ENCODE measurements around the gene PAK1.
"Not testable (repeated sequence)": the region's sequence is repeated elsewhere in the genome, so short reads cannot be mapped to it uniquely, and the experiment has no call there.

Gene PAK1

GRCh38 chr11:77395460-77396173 lies 78.3 kb downstream of the PAK1 start:
- Mint-ChIP-seq H3K9me3 (no peaks in the 10 kb centered on the region), H3K4me3 (no peak overlapping the region), H3K27me3 (no peaks in the 10 kb centered on the region), H3K27ac (no peak overlapping the region), H3K36me3 (ENCODE audit: low read depth) (peaks cover 18% of the 10 kb centered on the region), H3K4me1 (ENCODE audit: low read depth) (peaks cover 3% of the 10 kb centered on the region)
- no peak for DNase-seq

GRCh38 chr11:77392842-77393241 lies 81.1 kb downstream of the PAK1 start:
- Mint-ChIP-seq H3K36me3 (ENCODE audit: low read depth) (peaks cover 24% of the 10 kb centered on the region), H3K4me3 (no peak overlapping the region), H3K4me1 (ENCODE audit: low read depth) (no peaks in the 10 kb centered on the region), H3K27me3 (no peaks in the 10 kb centered on the region), H3K27ac (no peak overlapping the region), H3K9me3 (no peaks in the 10 kb centered on the region)
- DNase-seq = no peak

- Mint-ChIP-seq H3K36me3 (ENCODE audit: low read depth) (peaks cover 29% of the 10 kb centered on the region), H3K9me3 (no peaks in the 10 kb centered on the region), H3K4me1 (ENCODE audit: low read depth) (no peaks in the 10 kb centered on the region), H3K27me3 (no peaks in the 10 kb centered on the region), H3K27ac (no peak overlapping the region), H3K4me3 (no peak overlapping the region)
- DNase-seq = no peak
Observed at GRCh38 chr11:77387701-77388100, 86.2 kb downstream of the PAK1 start.

DNA sequence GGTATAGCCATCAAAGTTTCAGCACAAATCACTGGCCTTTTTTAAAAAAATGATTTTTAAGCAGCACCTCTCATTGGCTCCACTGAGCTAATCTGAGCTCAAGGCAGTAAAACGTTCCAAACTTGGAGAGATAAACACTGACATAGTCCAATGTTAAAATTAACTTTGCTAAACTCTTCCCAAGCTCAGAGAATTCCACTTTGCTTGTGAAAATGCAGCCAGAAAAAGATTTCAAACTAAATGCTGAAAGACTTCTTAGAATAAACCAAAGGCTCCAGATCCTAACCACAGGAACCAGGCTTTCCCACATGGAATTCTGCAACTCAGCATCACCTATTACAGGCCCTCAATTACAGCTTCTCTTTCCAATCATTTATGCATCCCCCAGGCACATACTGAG lies 87.7 kb downstream of the PAK1 start:
- Mint-ChIP-seq H3K27me3 (no peaks in the 10 kb centered on the region), H3K4me3 (no peak overlapping the region), H3K9me3 (no peaks in the 10 kb centered on the region), H3K27ac (no peak overlapping the region), H3K4me1 (ENCODE audit: low read depth) (no peaks in the 10 kb centered on the region), H3K36me3 (ENCODE audit: low read depth) (peaks cover 19% of the 10 kb centered on the region)
- DNase-seq = no peak

DNA sequence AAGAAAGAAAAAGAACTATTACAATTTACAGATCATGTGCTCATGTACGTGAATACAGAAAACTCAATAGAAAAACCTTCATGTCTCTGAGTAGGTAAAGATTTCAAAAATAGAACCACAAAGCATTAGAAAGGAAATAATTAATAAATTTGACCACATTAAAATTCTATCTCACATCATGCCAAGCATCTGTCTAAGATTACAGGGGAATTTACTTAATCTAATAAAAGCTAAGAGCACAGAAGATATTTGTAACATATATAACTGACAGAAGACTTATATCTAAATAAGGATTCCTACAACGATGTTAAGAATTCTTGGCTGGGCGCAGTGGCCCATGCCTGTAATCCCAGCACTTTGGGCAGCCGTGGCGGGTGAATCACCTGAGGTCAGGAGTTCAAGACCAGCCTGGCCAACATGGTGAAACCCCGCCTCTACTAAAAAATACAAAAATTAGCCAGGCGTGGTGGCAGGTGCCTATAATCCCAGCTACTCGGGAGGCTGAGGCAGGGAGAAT lies 88.6 kb downstream of the PAK1 start:
- H3K27ac Mint-ChIP-seq; H3K27me3 Mint-ChIP-seq; H3K9me3 Mint-ChIP-seq; H3K4me3 Mint-ChIP-seq; H3K4me1 Mint-ChIP-seq (ENCODE audit: low read depth); DNase-seq: not testable (repeated sequence)
- H3K36me3 Mint-ChIP-seq (ENCODE audit: low read depth) = peaks cover 17% of the 10 kb centered on the region

DNA sequence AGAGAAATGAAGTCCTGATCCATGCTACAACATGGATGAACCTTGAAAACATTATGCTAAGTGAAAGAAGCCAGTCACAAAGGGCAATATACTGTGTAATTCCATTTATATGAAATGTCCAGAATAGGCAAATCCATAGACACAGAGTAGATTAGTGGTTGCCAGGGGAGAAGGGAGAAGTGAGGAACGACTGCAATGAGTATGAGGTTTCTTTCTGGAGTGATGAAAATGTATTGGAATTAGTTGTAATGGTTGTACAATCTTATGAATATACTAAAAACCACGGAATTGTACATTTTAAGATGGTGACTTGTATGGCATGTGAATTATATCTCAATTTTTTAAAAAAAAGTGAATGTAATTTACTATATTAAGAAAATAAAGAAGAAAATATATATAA lies 89.3 kb downstream of the PAK1 start:
- H3K9me3 Mint-ChIP-seq = no peaks in the 10 kb centered on the region
- peaks cover 19% of the 10 kb centered on the region for H3K36me3 Mint-ChIP-seq (ENCODE audit: low read depth)
- no peak overlapping the region for H3K27ac Mint-ChIP-seq
- H3K4me3 Mint-ChIP-seq = no peak overlapping the region
- no peaks in the 10 kb centered on the region for H3K4me1 Mint-ChIP-seq (ENCODE audit: low read depth)
- no peak for DNase-seq
- H3K27me3 Mint-ChIP-seq = no peaks in the 10 kb centered on the region

- H3K36me3 Mint-ChIP-seq (ENCODE audit: low read depth) = peaks cover 23% of the 10 kb centered on the region
- DNase-seq; H3K4me3 Mint-ChIP-seq; H3K27me3 Mint-ChIP-seq; H3K9me3 Mint-ChIP-seq; H3K27ac Mint-ChIP-seq; H3K4me1 Mint-ChIP-seq (ENCODE audit: low read depth): not testable (repeated sequence)
Observed at GRCh38 chr11:77383349-77383748, 90.5 kb downstream of the PAK1 start.

- no peak overlapping the region for H3K27ac Mint-ChIP-seq
- no peak overlapping the region for H3K4me3 Mint-ChIP-seq
- H3K27me3 Mint-ChIP-seq = no peaks in the 10 kb centered on the region
- no peaks in the 10 kb centered on the region for H3K9me3 Mint-ChIP-seq
- H3K36me3 Mint-ChIP-seq (ENCODE audit: low read depth) = peaks cover 33% of the 10 kb centered on the region
- no peak for DNase-seq
- H3K4me1 Mint-ChIP-seq (ENCODE audit: low read depth) = no peaks in the 10 kb centered on the region
Observed at GRCh38 chr11:77381729-77382665, 91.9 kb downstream of the PAK1 start.

- no peaks in the 10 kb centered on the region for H3K27me3 Mint-ChIP-seq
- H3K4me3 Mint-ChIP-seq = no peak overlapping the region
- no peak overlapping the region for H3K27ac Mint-ChIP-seq
- no peaks in the 10 kb centered on the region for H3K9me3 Mint-ChIP-seq
- no peaks in the 10 kb centered on the region for H3K4me1 Mint-ChIP-seq (ENCODE audit: low read depth)
- H3K36me3 Mint-ChIP-seq (ENCODE audit: low read depth) = peaks cover 43% of the 10 kb centered on the region
- no peak for DNase-seq
Observed at GRCh38 chr11:77379934-77380333, 94.0 kb downstream of the PAK1 start.

- no peaks in the 10 kb centered on the region for H3K4me1 Mint-ChIP-seq (ENCODE audit: low read depth)
- no peak overlapping the region for H3K4me3 Mint-ChIP-seq
- no peak overlapping the region for H3K27ac Mint-ChIP-seq
- peaks cover 50% of the 10 kb centered on the region for H3K36me3 Mint-ChIP-seq (ENCODE audit: low read depth)
- no peaks in the 10 kb centered on the region for H3K9me3 Mint-ChIP-seq
- no peak for DNase-seq
- no peaks in the 10 kb centered on the region for H3K27me3 Mint-ChIP-seq
Observed at GRCh38 chr11:77379253-77379652, 94.6 kb downstream of the PAK1 start.

- H3K27ac Mint-ChIP-seq = no peak overlapping the region
- peaks cover 57% of the 10 kb centered on the region for H3K36me3 Mint-ChIP-seq (ENCODE audit: low read depth)
- no peaks in the 10 kb centered on the region for H3K9me3 Mint-ChIP-seq
- no peak for DNase-seq
- H3K4me3 Mint-ChIP-seq = no peak overlapping the region
- H3K4me1 Mint-ChIP-seq (ENCODE audit: low read depth) = no peaks in the 10 kb centered on the region
- H3K27me3 Mint-ChIP-seq = no peaks in the 10 kb centered on the region
Observed at GRCh38 chr11:77377734-77378133, 96.2 kb downstream of the PAK1 start.

- peaks cover 4% of the 10 kb centered on the region for H3K4me1 Mint-ChIP-seq (ENCODE audit: low read depth)
- H3K27me3 Mint-ChIP-seq = no peaks in the 10 kb centered on the region
- H3K36me3 Mint-ChIP-seq (ENCODE audit: low read depth) = peaks cover 57% of the 10 kb centered on the region
- H3K4me3 Mint-ChIP-seq = no peak overlapping the region
- H3K9me3 Mint-ChIP-seq = no peaks in the 10 kb centered on the region
- no peak overlapping the region for H3K27ac Mint-ChIP-seq
- no peak for DNase-seq
Observed at GRCh38 chr11:77375107-77375506, 98.8 kb downstream of the PAK1 start.

GRCh38 chr11:77374611-77375031 lies 99.3 kb downstream of the PAK1 start:
- peaks cover 53% of the 10 kb centered on the region for H3K36me3 Mint-ChIP-seq (ENCODE audit: low read depth)
- no peak for DNase-seq
- H3K27me3 Mint-ChIP-seq = no peaks in the 10 kb centered on the region
- no peak overlapping the region for H3K4me3 Mint-ChIP-seq
- peaks cover 8% of the 10 kb centered on the region for H3K4me1 Mint-ChIP-seq (ENCODE audit: low read depth)
- no peaks in the 10 kb centered on the region for H3K9me3 Mint-ChIP-seq
- H3K27ac Mint-ChIP-seq = no peak overlapping the region

GRCh38 chr11:77374108-77374507 lies 99.8 kb downstream of the PAK1 start:
- no peak for DNase-seq
- Mint-ChIP-seq H3K36me3 (ENCODE audit: low read depth) (peaks cover 47% of the 10 kb centered on the region), H3K4me1 (ENCODE audit: low read depth) (peaks cover 8% of the 10 kb centered on the region), H3K4me3 (no peak overlapping the region), H3K9me3 (no peaks in the 10 kb centered on the region), H3K27ac (no peak overlapping the region), H3K27me3 (no peaks in the 10 kb centered on the region)

DNA sequence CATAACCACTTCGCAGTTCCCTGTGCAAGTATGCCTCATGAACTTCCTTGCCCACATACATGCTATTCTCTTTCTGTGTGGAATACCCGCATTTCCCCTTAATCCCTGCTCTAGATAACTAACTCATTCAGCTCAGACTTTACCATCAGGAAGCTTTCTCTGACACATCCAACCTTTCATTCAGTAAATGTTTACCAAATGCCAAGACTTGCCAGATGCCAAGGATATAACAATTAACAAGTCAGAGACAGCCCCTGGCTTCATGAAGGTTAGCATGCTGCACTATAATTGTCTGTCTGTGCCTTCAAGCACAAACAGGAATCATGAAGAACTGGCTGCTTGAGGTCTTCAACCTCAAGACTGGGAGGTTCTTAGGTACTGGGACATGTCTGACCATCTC lies 101.2 kb downstream of the PAK1 start:
- no peak overlapping the region for H3K27ac Mint-ChIP-seq
- no peaks in the 10 kb centered on the region for H3K9me3 Mint-ChIP-seq
- no peaks in the 10 kb centered on the region for H3K27me3 Mint-ChIP-seq
- H3K4me1 Mint-ChIP-seq (ENCODE audit: low read depth) = peaks cover 8% of the 10 kb centered on the region
- no peak overlapping the region for H3K4me3 Mint-ChIP-seq
- peaks cover 36% of the 10 kb centered on the region for H3K36me3 Mint-ChIP-seq (ENCODE audit: low read depth)
- DNase-seq = no peak

Measured in activated T-cell treated with anti-CD3 and anti-CD28 coated beads, Interleukin-2, amount 50 U/mL, for 24 hours (primary cell).